K562 (cell line): ENCODE results near the gene AK2. TPM values are rescaled to one million over a fixed set of nuclear protein-coding genes. Genes with fewer than 3 reads are reported as not detected.

Experiments
- AFF4 ChIP-seq: sonication (generic); formaldehyde crosslinking; IDR thresholded peaks from 2 replicates; pipeline ENCODE4 v1.8.0; 2023; ENCODE audit warnings: mild to moderate bottlenecking, missing genetic modification reagents
- EP300 ChIP-seq: IDR thresholded peaks from 2 replicates; pipeline ENCODE4 v1.6.1; 2012; ENCODE audit warnings: low read length, improper control_type of control experiment
- IRF9 ChIP-seq: fragments of 450-650 bp; IDR thresholded peaks from 2 replicates; pipeline ENCODE4 v1.6.1; 2016; ENCODE audit warnings: missing biosample characterization, missing genetic modification characterization
- MYBL2 ChIP-seq, 2 experiments: fragments of 450-650 bp in 1 of 2; sonication (generic) in 1 of 2; formaldehyde crosslinking in 1 of 2; IDR thresholded peaks; 2 replicates each; pipeline versions ENCODE4 v1.6.1 to v1.8.1; 2017 to 2022; ENCODE audit warnings: borderline replicate concordance in 1 of 2, inconsistent platforms in 1 of 2, low read depth in 1 of 2, mild to moderate bottlenecking in 1 of 2, missing genetic modification reagents in 1 of 2, moderate library complexity in 1 of 2
- NEUROD1 ChIP-seq: fragments of 150-350 bp; IDR thresholded peaks from 2 replicates; pipeline ENCODE4 v1.6.1; 2014; ENCODE audit warnings: borderline replicate concordance, low read length, low read depth; ENCODE audit not compliant: partially characterized antibody
- SMARCB1 ChIP-seq: IDR thresholded peaks from 2 replicates; pipeline ENCODE4 v1.6.1; 2011; ENCODE audit warnings: improper control_type of control experiment, low read depth; ENCODE audit not compliant: insufficient read length
- TBP ChIP-seq: optimal IDR thresholded peaks from 2 replicates; pipeline ENCODE3; 2011; ENCODE audit warnings: low read depth, low read length, improper control_type of control experiment
- ZBTB11 ChIP-seq, 3 experiments: fragments of 200-800 bp in 1 of 3; fragments of 250-450 bp in 1 of 3; fragments of 450-650 bp in 1 of 3; sonication (Bioruptor Pico) in 1 of 3; sonication (Bioruptor generic) in 1 of 3; formaldehyde crosslinking in 1 of 3; IDR thresholded peaks; 2 replicates each; pipeline versions ENCODE4 v1.6.1 to v1.8.0; 2016 to 2022; ENCODE audit warnings: mild to moderate bottlenecking in 2 of 3, missing genetic modification characterization in 2 of 3, missing compliant biosample characterization in 1 of 3, moderate library complexity in 1 of 3
- ZC3H11A ChIP-seq: IDR thresholded peaks from 2 replicates; pipeline ENCODE4 v1.6.1; 2012; ENCODE audit warnings: low read depth, low read length, improper control_type of control experiment
- ZFP30 ChIP-seq: fragments of 250-450 bp; sonication (Bioruptor Pico); IDR thresholded peaks from 2 replicates; pipeline ENCODE4 v1.8.0; 2022; ENCODE audit warnings: moderate library complexity, mild to moderate bottlenecking, inconsistent platforms, borderline replicate concordance
- ZNF274 ChIP-seq: IDR thresholded peaks from 2 replicates; pipeline ENCODE4 v1.6.1; 2011; ENCODE audit warnings: low read depth, mild to moderate bottlenecking, low read length, moderate library complexity, borderline replicate concordance
- ZNF384 ChIP-seq: IDR thresholded peaks from 2 replicates; pipeline ENCODE4 v1.6.1; 2012; ENCODE audit warnings: low read depth, low read length, improper control_type of control experiment
- ZNF639 ChIP-seq, 2 experiments: fragments of 200-800 bp in 1 of 2; sonication (Bioruptor generic) in 1 of 2; sonication (generic) in 1 of 2; formaldehyde crosslinking in 1 of 2; IDR thresholded peaks in 1 of 2; conservative IDR thresholded peaks in 1 of 2; 2 replicates each; pipeline versions ENCODE4 v1.5.0 to v1.6.1; 2016 to 2020; ENCODE audit warnings: missing compliant biosample characterization in 1 of 2, missing genetic modification characterization in 1 of 2, missing genetic modification reagents in 1 of 2
- polyA plus RNA-seq, 8 experiments: library from polyadenylated mRNA; depleted of rRNA in 4 of 8; stranded (reverse) in 5 of 8; unstranded in 3 of 8; fragments of >200 nt; fragmentation: Nextera tagmentation in 2 of 8; fragmentation: Illumina TruSeq in 1 of 8; extraction: Ambion mirVana in 2 of 8; extraction: Trizol in 1 of 8; gene quantifications; 2 replicates each; pipeline versions ENCODE4 v1.2.1 to v1.2.3, GENCODE V29; 2011 to 2014; ENCODE audit warnings: inconsistent platforms in 1 of 8, missing spikeins in 1 of 8
- total RNA-seq, 7 experiments: library from RNA; depleted of rRNA in 6 of 7; stranded (reverse); fragments of >200 nt in 6 of 7; fragmentation: Illumina TruSeq in 2 of 7; extraction: Trizol in 2 of 7; gene quantifications; 2 replicates each; pipeline versions ENCODE4 v1.2.1 to v1.2.3, GENCODE V29; 2011 to 2021; ENCODE audit warnings: low replicate concordance in 1 of 7

AK2 gene
- total and polyA plus RNA-seq, 9 of the 15 experiments (the other 6 are each of a cell fraction or from before 2014, with no cell fraction given): 105 to 1,050 (median 509) TPM

GRCh38 chr1:33036526-33037503 is at the start of gene AK2 (continued):
- peak; percentile 64; the same call in 1 of the 2 replicates for TF ChIP-seq MYBL2 (IDR thresholded peaks at IDR 0.05; ENCODE audit: low read depth)
- no peak for TF ChIP-seq MYBL2 (CRISPR knock-in tag; IDR thresholded peaks at IDR 0.05; ENCODE audit: borderline replicate concordance)
- 0 out of 2 replicates have a peak, but pooled peaks have one; percentile 5 for TF ChIP-seq AFF4 (CRISPR knock-in tag)
- no peak for TF ChIP-seq ZNF274
- TF ChIP-seq ZNF639 (CRISPR knock-in tag; conservative IDR thresholded peaks at IDR 0.05 in 1 of 2, IDR thresholded peaks at IDR 0.05 in 1 of 2): peak in 1 of 2 experiments; percentile 75; a peak in 1 of 4 replicates
- peak; percentile 99 for TF ChIP-seq NEUROD1
- TF ChIP-seq IRF9: peak; percentile 11; the same call in 1 of the 2 replicates
- no peak for TF ChIP-seq ZFP30 (CRISPR knock-in tag)
- TF ChIP-seq EP300: peak; percentile 82
- no peak for TF ChIP-seq ZC3H11A
- TF ChIP-seq TBP: peak; percentile 74
- peak in 1 of 3 experiments; percentile 66; a peak in 1 of 6 replicates for TF ChIP-seq ZBTB11 (CRISPR knock-in tag; IDR thresholded peaks at IDR 0.05)
- no peak for TF ChIP-seq ZNF384
- TF ChIP-seq SMARCB1: no peak
